Activated CD4-positive, alpha-beta T cell treated with anti-CD3 and anti-CD28 coated beads, Interleukin-2, amount 50 U/mL, for 48 hours (primary cell): ENCODE results near the gene KIAA0753.

Experiments
- DNase-seq, 2 experiments: peaks; one replicate each; pipeline ENCODE4 v3.0.0-alpha.2; 2020

KIAA0753 gene

GRCh38 chr17:6545291-6545690, 95.2 kb downstream of the KIAA0753 start:
- DNase-seq, result no peak

- DNase-seq, result no peak
Observed at GRCh38 chr17:6544011-6544370, 96.5 kb downstream of the KIAA0753 start.

GRCh38 chr17:6543079-6544010, 97.2 kb downstream of the KIAA0753 start:
- DNase-seq, result no peak

GRCh38 chr17:6542577-6542976, 97.9 kb downstream of the KIAA0753 start:
- no peak for DNase-seq

GRCh38 chr17:6541886-6542285, 98.6 kb downstream of the KIAA0753 start:
- no peak for DNase-seq

GRCh38 chr17:6539871-6540270, 100.6 kb downstream of the KIAA0753 start:
- DNase-seq, result no peak

- DNase-seq, result no peak
Observed at GRCh38 chr17:6536566-6537065, 103.9 kb downstream of the KIAA0753 start.

- no peak for DNase-seq
Observed at GRCh38 chr17:6536053-6536452, 104.5 kb downstream of the KIAA0753 start.

- DNase-seq, result no peak
Observed at GRCh38 chr17:6534846-6535514, 105.5 kb downstream of the KIAA0753 start.

GRCh38 chr17:6532441-6532885, 108.0 kb downstream of the KIAA0753 start:
- DNase-seq, result no peak

GRCh38 chr17:6531575-6531974, 108.9 kb downstream of the KIAA0753 start:
- no peak for DNase-seq

- DNase-seq, result no peak
Observed at GRCh38 chr17:6530324-6530920, 110.1 kb downstream of the KIAA0753 start.

GRCh38 chr17:6528557-6528956, 112.0 kb downstream of the KIAA0753 start:
- DNase-seq, result no peak
